Colonic mucosa (tissue), 4 donors: ENCODE data around the gene VAT1L. TPM values are rescaled to one million over a fixed set of nuclear protein-coding genes. Genes with fewer than 3 reads are reported as not detected.
"Not testable (repeated sequence)": the region's sequence is repeated elsewhere in the genome, so short reads cannot be mapped to it uniquely, and the experiment has no call there.

Experiments
- DNase-seq: peaks from one replicate; pipeline ENCODE4 v3.0.0-alpha.2; 2020
- H3K27ac ChIP-seq: fragments of 200-600 bp; one replicate; pipeline ENCODE4 v1.8.0; 2021
- H3K27me3 ChIP-seq: fragments of 200-600 bp; one replicate; pipeline ENCODE4 v1.8.0; 2021
- H3K36me3 ChIP-seq: fragments of 200-600 bp; one replicate; pipeline ENCODE4 v1.8.0; 2021
- H3K4me1 ChIP-seq: fragments of 200-600 bp; one replicate; pipeline ENCODE4 v1.8.0; 2021; ENCODE audit warnings: mild to moderate bottlenecking
- H3K4me3 ChIP-seq: fragments of 200-600 bp; one replicate; pipeline ENCODE4 v1.8.0; 2021
- H3K9ac ChIP-seq, 2 donors: one replicate each; pipeline ENCODE4 v1.7.0; 2013; ENCODE audit warnings: control low read depth in 2 of 2, low read depth in 2 of 2, low read length in 2 of 2
- H3K9me3 ChIP-seq: fragments of 200-600 bp; one replicate; pipeline ENCODE4 v1.8.0; 2021
- CTCF ChIP-seq: fragments of 200-600 bp; IDR thresholded peaks from one replicate; pipeline ENCODE4 v1.8.0; 2022; ENCODE audit warnings: antibody characterized with exemption, mild to moderate bottlenecking
- intact Hi-C: fragments of 100-400 bp; cut with DNase I; formaldehyde crosslinking; loops from one replicate; pipeline ENCODE4 v1.14.1; 2022
- total RNA-seq, 2 donors: library from RNA; stranded (reverse); fragmentation: NEBNext Ultra II Directional in 1 of 2; extraction: Animal tissue kit (Norgen Biotek cat#: 25700) in 1 of 2; gene quantifications; one replicate each; pipeline ENCODE4 v1.2.1, GENCODE V29; 2021
- donor health status: healthy.
- donor health status: DM: no; HTN: no; CAD: no.
- donor health status: DM: no; HTN: no; CAD: no.

VAT1L gene
- total RNA-seq, 2 donors from 2014 or later, result 1.4 to 3.3 TPM

- intact Hi-C loops, result no loop called here
- no peaks in the 10 kb centered on the region for H3K9me3 ChIP-seq
- H3K4me3 ChIP-seq, result no peak overlapping the region
- TF ChIP-seq CTCF, result no peak
- no peak overlapping the region for H3K9ac ChIP-seq
- H3K36me3 ChIP-seq, result no peaks in the 10 kb centered on the region
- H3K4me1 ChIP-seq, result no peaks in the 10 kb centered on the region
- H3K27ac ChIP-seq, result no peak overlapping the region
- DNase-seq, result no peak
- H3K27me3 ChIP-seq, result no peaks in the 10 kb centered on the region
Measured at GRCh38 chr16:77989846-77990245, 201.5 kb downstream of the VAT1L start.

- no peaks in the 10 kb centered on the region for H3K9me3 ChIP-seq
- intact Hi-C loops, result no loop called here
- TF ChIP-seq CTCF, result no peak
- H3K36me3 ChIP-seq, result no peaks in the 10 kb centered on the region
- DNase-seq, result no peak
- H3K4me3 ChIP-seq, result no peak overlapping the region
- H3K27me3 ChIP-seq, result no peaks in the 10 kb centered on the region
- H3K27ac ChIP-seq, result no peak overlapping the region
- H3K9ac ChIP-seq, result no peak overlapping the region
- H3K4me1 ChIP-seq, result no peaks in the 10 kb centered on the region
Measured at GRCh38 chr16:77991701-77992100, 203.3 kb downstream of the VAT1L start.

- H3K36me3 ChIP-seq, DNase-seq, H3K27me3 ChIP-seq, H3K27ac ChIP-seq, H3K4me1 ChIP-seq, intact Hi-C loops, H3K4me3 ChIP-seq, H3K9me3 ChIP-seq, H3K9ac ChIP-seq: not testable (repeated sequence)
Measured at GRCh38 chr16:77992381-77992780, 204.0 kb downstream of the VAT1L start.

GRCh38 chr16:77993111-77993985 lies 205.0 kb downstream of the VAT1L start:
- no peak for TF ChIP-seq CTCF
- H3K4me3 ChIP-seq, result no peak overlapping the region
- no peaks in the 10 kb centered on the region for H3K36me3 ChIP-seq
- DNase-seq, result peak; percentile 23
- peak overlapping the region; percentile 55 for H3K27ac ChIP-seq
- no peaks in the 10 kb centered on the region for H3K9me3 ChIP-seq
- H3K27me3 ChIP-seq, result no peaks in the 10 kb centered on the region
- intact Hi-C loops, result no loop called here
- no peaks in the 10 kb centered on the region for H3K4me1 ChIP-seq
- no peak overlapping the region for H3K9ac ChIP-seq

GRCh38 chr16:77995843-77996455 lies 207.6 kb downstream of the VAT1L start:
- H3K9me3 ChIP-seq, result no peaks in the 10 kb centered on the region
- no peaks in the 10 kb centered on the region for H3K4me1 ChIP-seq
- H3K27ac ChIP-seq, result no peak overlapping the region
- H3K36me3 ChIP-seq, result no peaks in the 10 kb centered on the region
- intact Hi-C loops, result no loop called here
- TF ChIP-seq CTCF, result no peak
- DNase-seq, result no peak
- H3K9ac ChIP-seq, result no peak overlapping the region
- H3K4me3 ChIP-seq, result no peak overlapping the region
- H3K27me3 ChIP-seq, result no peaks in the 10 kb centered on the region
